HEK293T (cell line): ENCODE data around the gene CHRD.

Experiments
- CTCF ChIA-PET: fragments of 350-600 bp; formaldehyde crosslinking; extraction: SDS; loops from one replicate; lab custom pipeline; 2021; ENCODE audit warnings: antibody characterized with exemption, inconsistent platforms; lab: Yijun Ruan, JAX
- POLR2A ChIA-PET: fragments of 350-600 bp; formaldehyde crosslinking; extraction: SDS; loops from one replicate; lab custom pipeline; 2020; ENCODE audit warnings: antibody characterized with exemption, inconsistent platforms; lab: Yijun Ruan, JAX
- DNase-seq: peaks from one replicate; pipeline ENCODE4 v3.0.0; 2012; ENCODE audit warnings: mixed read lengths; ENCODE audit errors: extremely low spot score
- ARNT ChIP-seq: fragments of 450-650 bp; IDR thresholded peaks from 2 replicates; pipeline ENCODE4 v1.6.1; 2017; ENCODE audit warnings: mild to moderate bottlenecking
- BHLHE40 ChIP-seq: fragments of 450-650 bp; IDR thresholded peaks from 2 replicates; pipeline ENCODE4 v1.6.1; 2016; ENCODE audit warnings: mild to moderate bottlenecking, moderate library complexity, borderline replicate concordance
- CTBP1 ChIP-seq: fragments of 450-650 bp; IDR thresholded peaks from 2 replicates; pipeline ENCODE4 v1.6.1; 2016; ENCODE audit warnings: borderline replicate concordance
- ELF4 ChIP-seq: fragments of 450-650 bp; IDR thresholded peaks from 2 replicates; pipeline ENCODE4 v1.6.1; 2017; ENCODE audit warnings: antibody characterized with exemption
- FOXA1 ChIP-seq: fragments of 450-650 bp; IDR thresholded peaks from 2 replicates; pipeline ENCODE4 v1.6.1; 2016; ENCODE audit warnings: mild to moderate bottlenecking
- FOXK2 ChIP-seq: fragments of 450-650 bp; IDR thresholded peaks from 2 replicates; pipeline ENCODE4 v1.6.1; 2016; ENCODE audit warnings: mild to moderate bottlenecking
- FOXM1 ChIP-seq: fragments of 450-650 bp; IDR thresholded peaks from 2 replicates; pipeline ENCODE4 v1.6.1; 2017; ENCODE audit warnings: mild to moderate bottlenecking, borderline replicate concordance
- HDGF ChIP-seq: fragments of 450-650 bp; IDR thresholded peaks from 2 replicates; pipeline ENCODE4 v1.6.1; 2017; ENCODE audit warnings: antibody characterized with exemption, borderline replicate concordance
- L3MBTL2 ChIP-seq: fragments of 450-650 bp; conservative IDR thresholded peaks from 2 replicates; pipeline ENCODE4 v1.6.1; 2016; ENCODE audit warnings: mild to moderate bottlenecking
- LEF1 ChIP-seq: fragments of 450-650 bp; IDR thresholded peaks from 2 replicates; pipeline ENCODE4 v1.6.1; 2017; ENCODE audit warnings: mild to moderate bottlenecking, borderline replicate concordance
- NFRKB ChIP-seq: fragments of 450-650 bp; IDR thresholded peaks from 2 replicates; pipeline ENCODE4 v1.6.1; 2016; ENCODE audit warnings: mild to moderate bottlenecking, moderate library complexity
- PKNOX1 ChIP-seq: fragments of 450-650 bp; IDR thresholded peaks from 2 replicates; pipeline ENCODE4 v1.6.1; 2016
- SP1 ChIP-seq: fragments of 450-650 bp; IDR thresholded peaks from 2 replicates; pipeline ENCODE4 v1.6.1; 2017
- SUZ12 ChIP-seq: fragments of 450-650 bp; IDR thresholded peaks from 2 replicates; pipeline ENCODE4 v1.6.1; 2016; ENCODE audit warnings: mild to moderate bottlenecking
- TARDBP ChIP-seq: fragments of 450-650 bp; IDR thresholded peaks from 2 replicates; pipeline ENCODE4 v1.6.1; 2016
- ZNF384 ChIP-seq: fragments of 450-650 bp; IDR thresholded peaks from 2 replicates; pipeline ENCODE4 v1.6.1; 2016

The CHRD gene

GRCh38 chr3:184379358-184380184 is at the start of gene CHRD:
Gene CHRD, plus strand, starts transcription at chr3:184380054. Its CDS starts 265 bp downstream, at chr3:184380319.
- DNase-seq, result no peak
- TF ChIP-seq TARDBP (no peak), ELF4 (no peak), LEF1 (no peak), FOXK2 (no peak), CTBP1 (no peak), SP1 (no peak), PKNOX1 (no peak), HDGF (no peak), ARNT (no peak), BHLHE40 (no peak), FOXA1 (no peak)
- CTCF ChIA-PET, result interaction anchor here (0.6 kb wide), 1 partner anchor 8 kb away, joined by 3 read pairs; no protein-coding TSS in a partner anchor
- POLR2A ChIA-PET, result interaction anchor here (1.0 to 1.7 kb wide), 2 partner anchors 8 to 18 kb away, joined by 5 read pairs; partner anchors contain the start of genes CLCN2 and POLR2H

GRCh38 chr3:184332370-184333090 is 47.3 kb upstream of the CHRD start:
- ChIA-PET POLR2A (interaction anchor here (0.6 kb wide), 1 partner anchor 29 kb away, joined by 3 read pairs; the partner anchor contains the start of genes CLCN2 and POLR2H), CTCF (no interaction called here)
- TF ChIP-seq FOXA1 (no peak), SUZ12 (no peak), BHLHE40 (no peak), ARNT (no peak), FOXM1 (no peak), PKNOX1 (no peak), FOXK2 (no peak), ZNF384 (no peak), ELF4 (no peak), SP1 (no peak), HDGF (no peak), CTBP1 (no peak), NFRKB (no peak), LEF1 (no peak), TARDBP (no peak), L3MBTL2 (no peak)
- no peak for DNase-seq

GRCh38 chr3:184333190-184333589 is 46.7 kb upstream of the CHRD start:
- POLR2A ChIA-PET, result interaction anchor here (0.6 kb wide), 1 partner anchor 28 kb away, joined by 3 read pairs; the partner anchor contains the start of genes CLCN2 and POLR2H
- DNase-seq, result no peak
- CTCF ChIA-PET, result no interaction called here
- TF ChIP-seq HDGF, result no peak
- TF ChIP-seq FOXA1, result no peak
- TF ChIP-seq FOXM1, result no peak
- TF ChIP-seq CTBP1, result no peak
- no peak for TF ChIP-seq LEF1
- TF ChIP-seq NFRKB, result no peak
- no peak for TF ChIP-seq L3MBTL2
- no peak for TF ChIP-seq TARDBP
- no peak for TF ChIP-seq FOXK2
- TF ChIP-seq BHLHE40, result no peak
- TF ChIP-seq ELF4, result no peak
- TF ChIP-seq ZNF384, result no peak
- no peak for TF ChIP-seq SUZ12
- no peak for TF ChIP-seq PKNOX1
- TF ChIP-seq SP1, result no peak
- no peak for TF ChIP-seq ARNT

- POLR2A ChIA-PET, result no interaction called here
- no peak for DNase-seq
- no peak for TF ChIP-seq FOXA1
- TF ChIP-seq BHLHE40, result no peak
- TF ChIP-seq CTBP1, result no peak
- no peak for TF ChIP-seq FOXK2
- no peak for TF ChIP-seq SP1
- no peak for TF ChIP-seq L3MBTL2
- TF ChIP-seq SUZ12, result no peak
- TF ChIP-seq TARDBP, result no peak
- TF ChIP-seq NFRKB, result no peak
- no peak for TF ChIP-seq FOXM1
- no peak for TF ChIP-seq ZNF384
- TF ChIP-seq LEF1, result no peak
- TF ChIP-seq ARNT, result no peak
- TF ChIP-seq PKNOX1, result no peak
- TF ChIP-seq ELF4, result no peak
- TF ChIP-seq HDGF, result no peak
- CTCF ChIA-PET, result no interaction called here
These were observed 46.2 kb upstream of the CHRD start for GRCh38 chr3:184333700-184334099.
